NCI-H2029 treated with DMSO at 0.1 percent for 48 hours (cell line): ENCODE results near the gene SSBP2.

Source experiments
- DNase-seq: peaks from one replicate; lab custom pipeline; 2025; lab: John Stamatoyannopoulos, UW

Gene SSBP2

GRCh38 chr5:81767097-81767496 is 16.2 kb upstream of the SSBP2 start:
- no peak for DNase-seq

GRCh38 chr5:81766611-81767010 is 15.7 kb upstream of the SSBP2 start:
- DNase-seq: no peak

- no peak for DNase-seq
Observed at GRCh38 chr5:81763294-81763928, 12.5 kb upstream of the SSBP2 start.

GRCh38 chr5:81762853-81763252 is 12.0 kb upstream of the SSBP2 start:
- no peak for DNase-seq

- no peak for DNase-seq
Observed at GRCh38 chr5:81762401-81762800, 11.5 kb upstream of the SSBP2 start.

GRCh38 chr5:81761970-81762369 is 11.1 kb upstream of the SSBP2 start:
- no peak for DNase-seq

- no peak for DNase-seq
Observed at GRCh38 chr5:81761270-81761669, 10.4 kb upstream of the SSBP2 start.

- DNase-seq: no peak
Observed at GRCh38 chr5:81760521-81760920, 9.6 kb upstream of the SSBP2 start.

- DNase-seq: no peak
Observed at GRCh38 chr5:81759632-81760005, 8.7 kb upstream of the SSBP2 start.

GRCh38 chr5:81757404-81757803 is 6.5 kb upstream of the SSBP2 start:
- DNase-seq: no peak

- no peak for DNase-seq
Observed at GRCh38 chr5:81756016-81756415, 5.1 kb upstream of the SSBP2 start.

- DNase-seq: no peak
Observed at GRCh38 chr5:81755320-81755719, 4.4 kb upstream of the SSBP2 start.

- no peak for DNase-seq
Observed at GRCh38 chr5:81754621-81755020, 3.7 kb upstream of the SSBP2 start.

GRCh38 chr5:81753429-81753828 is 2.5 kb upstream of the SSBP2 start:
- no peak for DNase-seq

- DNase-seq: no peak
Observed at GRCh38 chr5:81752644-81752963, 1.7 kb upstream of the SSBP2 start.

- no peak for DNase-seq
Observed at GRCh38 chr5:81751836-81752643, 1.1 kb upstream of the SSBP2 start.

- DNase-seq: no peak
Observed at GRCh38 chr5:81750308-81751008, 439 bp downstream of the SSBP2 start.

- no peak for DNase-seq
Observed at GRCh38 chr5:81749561-81750307, 1.2 kb downstream of the SSBP2 start.

GRCh38 chr5:81749192-81749560 is 1.7 kb downstream of the SSBP2 start:
- no peak for DNase-seq

GRCh38 chr5:81748556-81748955 is 2.3 kb downstream of the SSBP2 start:
- no peak for DNase-seq

- no peak for DNase-seq
Observed at GRCh38 chr5:81747030-81747429, 3.9 kb downstream of the SSBP2 start.

GRCh38 chr5:81740758-81741157 is 10.1 kb downstream of the SSBP2 start:
- DNase-seq: no peak

GRCh38 chr5:81739291-81739690 is 11.6 kb downstream of the SSBP2 start:
- DNase-seq: no peak
